Effector memory CD4-positive, alpha-beta T cell (primary cell): ENCODE data around the gene SYT14.

Experiments
- DNase-seq, 3 donors: peaks; one replicate each; pipeline ENCODE4 v3.0.0-alpha.2; 2020
- H3K27ac ChIP-seq: 2 replicates; pipeline ENCODE4 v1.7.0; 2013; ENCODE audit warnings: mild to moderate bottlenecking, low read length, moderate library complexity; ENCODE audit not compliant: insufficient read depth, poor library complexity, severe bottlenecking
- H3K27me3 ChIP-seq: replicated peaks from 2 replicates; pipeline ENCODE4 v1.7.0; 2013; ENCODE audit warnings: mild to moderate bottlenecking, low read length; ENCODE audit not compliant: insufficient read depth, control insufficient read depth, poor library complexity, severe bottlenecking
- H3K36me3 ChIP-seq: 2 replicates; pipeline ENCODE4 v1.7.0; 2013; ENCODE audit warnings: mild to moderate bottlenecking, low read length, moderate library complexity; ENCODE audit not compliant: control insufficient read depth, insufficient read depth
- H3K4me1 ChIP-seq: 2 replicates; pipeline ENCODE4 v1.7.0; 2013; ENCODE audit warnings: low read length, mild to moderate bottlenecking; ENCODE audit not compliant: control insufficient read depth, insufficient read depth, poor library complexity, severe bottlenecking
- H3K4me3 ChIP-seq: 2 replicates; pipeline ENCODE4 v1.7.0; 2013; ENCODE audit warnings: low read length, low read depth, mild to moderate bottlenecking; ENCODE audit not compliant: insufficient read depth, poor library complexity, severe bottlenecking
- H3K9me3 ChIP-seq: 2 replicates; pipeline ENCODE4 v1.7.0; 2013; ENCODE audit warnings: mild to moderate bottlenecking, low read length, moderate library complexity; ENCODE audit not compliant: control insufficient read depth

The SYT14 gene

GRCh38 chr1:209929751-209930150 is 8.3 kb upstream of the SYT14 start:
- Histone ChIP-seq H3K27ac (no peak overlapping the region), H3K9me3 (no peaks in the 10 kb centered on the region), H3K4me3 (no peak overlapping the region), H3K27me3 (no peaks in the 10 kb centered on the region), H3K4me1 (no peaks in the 10 kb centered on the region), H3K36me3 (no peaks in the 10 kb centered on the region)
- DNase-seq, result no peak

GRCh38 chr1:209931141-209931540 is 6.9 kb upstream of the SYT14 start:
- Histone ChIP-seq H3K27ac (no peak overlapping the region), H3K9me3 (no peaks in the 10 kb centered on the region), H3K4me3 (no peak overlapping the region), H3K36me3 (no peaks in the 10 kb centered on the region), H3K27me3 (no peaks in the 10 kb centered on the region), H3K4me1 (no peaks in the 10 kb centered on the region)
- no peak for DNase-seq

- Histone ChIP-seq H3K9me3 (no peaks in the 10 kb centered on the region), H3K27me3 (no peaks in the 10 kb centered on the region), H3K36me3 (no peaks in the 10 kb centered on the region), H3K4me3 (no peak overlapping the region), H3K27ac (no peak overlapping the region), H3K4me1 (no peaks in the 10 kb centered on the region)
- no peak for DNase-seq
Observed at GRCh38 chr1:209936125-209936524, 1.9 kb upstream of the SYT14 start.

- Histone ChIP-seq H3K9me3 (no peaks in the 10 kb centered on the region), H3K4me1 (no peaks in the 10 kb centered on the region), H3K27me3 (no peaks in the 10 kb centered on the region), H3K36me3 (no peaks in the 10 kb centered on the region), H3K4me3 (no peak overlapping the region), H3K27ac (no peak overlapping the region)
- no peak for DNase-seq
Observed at GRCh38 chr1:209945377-209945776, 7.4 kb downstream of the SYT14 start.

- Histone ChIP-seq H3K27me3 (no peaks in the 10 kb centered on the region), H3K4me3 (no peak overlapping the region), H3K27ac (no peak overlapping the region), H3K9me3 (no peaks in the 10 kb centered on the region), H3K4me1 (no peaks in the 10 kb centered on the region), H3K36me3 (no peaks in the 10 kb centered on the region)
- DNase-seq, result no peak
Observed at GRCh38 chr1:209948155-209948554, 10.1 kb downstream of the SYT14 start.

- no peak for DNase-seq
- H3K27ac ChIP-seq, result no peak overlapping the region
- no peaks in the 10 kb centered on the region for H3K9me3 ChIP-seq
- H3K4me1 ChIP-seq, result no peaks in the 10 kb centered on the region
- no peak overlapping the region for H3K4me3 ChIP-seq
- peaks cover 5% of the 10 kb centered on the region for H3K27me3 ChIP-seq
- H3K36me3 ChIP-seq, result no peaks in the 10 kb centered on the region
Observed at GRCh38 chr1:209956116-209956515, 18.1 kb downstream of the SYT14 start.

- H3K36me3 ChIP-seq, result no peaks in the 10 kb centered on the region
- H3K27ac ChIP-seq, result no peak overlapping the region
- H3K27me3 ChIP-seq, result peaks cover 7% of the 10 kb centered on the region
- no peaks in the 10 kb centered on the region for H3K4me1 ChIP-seq
- DNase-seq, result no peak
- no peaks in the 10 kb centered on the region for H3K9me3 ChIP-seq
- no peak overlapping the region for H3K4me3 ChIP-seq
Observed at GRCh38 chr1:209959623-209960022, 21.6 kb downstream of the SYT14 start.

GRCh38 chr1:209960926-209961325 is 22.9 kb downstream of the SYT14 start:
- no peak for DNase-seq
- no peaks in the 10 kb centered on the region for H3K4me1 ChIP-seq
- no peak overlapping the region for H3K4me3 ChIP-seq
- H3K36me3 ChIP-seq, result no peaks in the 10 kb centered on the region
- no peak overlapping the region for H3K27ac ChIP-seq
- no peaks in the 10 kb centered on the region for H3K9me3 ChIP-seq
- peaks cover 7% of the 10 kb centered on the region for H3K27me3 ChIP-seq

- no peaks in the 10 kb centered on the region for H3K36me3 ChIP-seq
- H3K4me1 ChIP-seq, result no peaks in the 10 kb centered on the region
- no peak overlapping the region for H3K27ac ChIP-seq
- H3K27me3 ChIP-seq, result peaks cover 7% of the 10 kb centered on the region
- H3K9me3 ChIP-seq, result no peaks in the 10 kb centered on the region
- DNase-seq, result no peak
- H3K4me3 ChIP-seq, result no peak overlapping the region
Observed at GRCh38 chr1:209962388-209962787, 24.4 kb downstream of the SYT14 start.

GRCh38 chr1:209962856-209963255 is 24.8 kb downstream of the SYT14 start:
- Histone ChIP-seq H3K27ac (no peak overlapping the region), H3K4me1 (no peaks in the 10 kb centered on the region), H3K36me3 (no peaks in the 10 kb centered on the region), H3K9me3 (no peaks in the 10 kb centered on the region), H3K27me3 (peaks cover 7% of the 10 kb centered on the region), H3K4me3 (no peak overlapping the region)
- no peak for DNase-seq

- Histone ChIP-seq H3K4me3 (no peak overlapping the region), H3K36me3 (no peaks in the 10 kb centered on the region), H3K27ac (no peak overlapping the region), H3K9me3 (no peaks in the 10 kb centered on the region), H3K27me3 (peaks cover 3% of the 10 kb centered on the region), H3K4me1 (no peaks in the 10 kb centered on the region)
- DNase-seq, result no peak
Observed at GRCh38 chr1:209965996-209966395, 28.0 kb downstream of the SYT14 start.
